Activated CD4-positive, CD25-positive, alpha-beta regulatory T cell treated with anti-CD3 and anti-CD28 coated beads, Interleukin-2, amount 50 U/mL, for 72 hours (primary cell): ENCODE results near the gene SLC4A1AP.
A peak's percentile ranks its signal among the peaks of the same experiment; 100 is the strongest.
"Not testable (repeated sequence)": the region's sequence is repeated elsewhere in the genome, so short reads cannot be mapped to it uniquely, and the experiment has no call there.

Experiments
- DNase-seq: peaks from one replicate; pipeline ENCODE4 v3.0.0; 2021

Gene SLC4A1AP

GRCh38 chr2:27663285-27664153 lies at the start of gene SLC4A1AP, which contains the start of gene SUPT7L:
Gene SLC4A1AP, plus strand, starts transcription at chr2:27663889. Its CDS starts 26 bp downstream, at chr2:27663915.
Gene SUPT7L, minus strand, starts transcription at chr2:27663614. Its CDS starts 1,422 bp downstream, at chr2:27662192.
- peak; percentile 76 for DNase-seq

- DNase-seq: no peak
These were observed 49.7 kb upstream of the SLC4A1AP start for GRCh38 chr2:27613985-27614384.

GRCh38 chr2:27615316-27615715 lies 48.4 kb upstream of the SLC4A1AP start:
- no peak for DNase-seq

- DNase-seq: no peak
These were observed 42.2 kb upstream of the SLC4A1AP start for GRCh38 chr2:27621524-27621923.

- DNase-seq: no peak
These were observed 40.7 kb upstream of the SLC4A1AP start for GRCh38 chr2:27622921-27623384.

- no peak for DNase-seq
These were observed 38.7 kb upstream of the SLC4A1AP start for GRCh38 chr2:27624943-27625342.

GRCh38 chr2:27626323-27626722 lies 37.4 kb upstream of the SLC4A1AP start:
- DNase-seq: not testable (repeated sequence)

GRCh38 chr2:27626921-27627320 lies 36.8 kb upstream of the SLC4A1AP start:
- not testable (repeated sequence) for DNase-seq

GRCh38 chr2:27627963-27628766 lies 35.5 kb upstream of the SLC4A1AP start:
- DNase-seq: no peak

- DNase-seq: peak; percentile 90
These were observed 34.7 kb upstream of the SLC4A1AP start, which contains the start of the genes CCDC121 and GPN1 for GRCh38 chr2:27628767-27629709. Gene CCDC121, minus strand, starts transcription at chr2:27629012. Its CDS starts 1,213 bp downstream, at chr2:27627799. Gene GPN1, plus strand, starts transcription at chr2:27629050. Its CDS starts 9 bp downstream, at chr2:27629059.

- not testable (repeated sequence) for DNase-seq
These were observed 33.4 kb upstream of the SLC4A1AP start for GRCh38 chr2:27630257-27630656.

GRCh38 chr2:27634291-27634690 lies 29.4 kb upstream of the SLC4A1AP start:
- DNase-seq: no peak

GRCh38 chr2:27636766-27637165 lies 26.9 kb upstream of the SLC4A1AP start:
- DNase-seq: no peak

GRCh38 chr2:27638037-27638637 lies 25.6 kb upstream of the SLC4A1AP start:
- DNase-seq: no peak

GRCh38 chr2:27638709-27639108 lies 25.0 kb upstream of the SLC4A1AP start:
- no peak for DNase-seq

GRCh38 chr2:27640722-27641245 lies 22.9 kb upstream of the SLC4A1AP start:
- DNase-seq: no peak

GRCh38 chr2:27645197-27645596 lies 18.5 kb upstream of the SLC4A1AP start:
- DNase-seq: no peak

- DNase-seq: no peak
These were observed 16.4 kb upstream of the SLC4A1AP start for GRCh38 chr2:27647289-27647688.

- DNase-seq: no peak
These were observed 16.0 kb upstream of the SLC4A1AP start for GRCh38 chr2:27647737-27648136.

GRCh38 chr2:27651056-27651455 lies 12.6 kb upstream of the SLC4A1AP start:
- no peak for DNase-seq

- no peak for DNase-seq
These were observed 11.3 kb upstream of the SLC4A1AP start for GRCh38 chr2:27652341-27652740.
